Mucosa of rectum (tissue), 2 donors: ENCODE measurements around the gene GARIN6.

Experiments
- H3K27ac ChIP-seq, 2 donors: one replicate each; pipeline ENCODE4 v1.7.0; 2013; ENCODE audit warnings: inconsistent platforms in 2 of 2, low read depth in 2 of 2, low read length in 2 of 2
- H3K27me3 ChIP-seq, 2 donors: one replicate each; pipeline ENCODE4 v1.7.0; 2013; ENCODE audit warnings: low read length in 2 of 2; ENCODE audit not compliant: control insufficient read depth in 2 of 2, insufficient read depth in 2 of 2
- H3K36me3 ChIP-seq, 2 donors: one replicate each; pipeline ENCODE4 v1.7.0; 2013; ENCODE audit warnings: low read length in 2 of 2; ENCODE audit not compliant: control insufficient read depth in 2 of 2, insufficient read depth in 2 of 2
- H3K4me1 ChIP-seq, 2 donors: one replicate each; pipeline ENCODE4 v1.7.0; 2013; ENCODE audit warnings: low read length in 2 of 2, mild to moderate bottlenecking in 1 of 2; ENCODE audit not compliant: control insufficient read depth in 2 of 2, insufficient read depth in 2 of 2
- H3K4me3 ChIP-seq, 2 donors: one replicate each; pipeline ENCODE4 v1.7.0; 2013; ENCODE audit warnings: low read length in 2 of 2
- H3K9ac ChIP-seq, 2 donors: one replicate each; pipeline ENCODE4 v1.7.0; 2013; ENCODE audit warnings: low read length in 2 of 2, low read depth in 1 of 2, mild to moderate bottlenecking in 1 of 2
- H3K9me3 ChIP-seq, 2 donors: one replicate each; pipeline ENCODE4 v1.7.0; 2013; ENCODE audit warnings: low read length in 2 of 2; ENCODE audit not compliant: control insufficient read depth in 2 of 2
- donor health status: healthy.
- donor health status: Normal muscosa, but diverticular disease.

The GARIN6 gene

DNA sequence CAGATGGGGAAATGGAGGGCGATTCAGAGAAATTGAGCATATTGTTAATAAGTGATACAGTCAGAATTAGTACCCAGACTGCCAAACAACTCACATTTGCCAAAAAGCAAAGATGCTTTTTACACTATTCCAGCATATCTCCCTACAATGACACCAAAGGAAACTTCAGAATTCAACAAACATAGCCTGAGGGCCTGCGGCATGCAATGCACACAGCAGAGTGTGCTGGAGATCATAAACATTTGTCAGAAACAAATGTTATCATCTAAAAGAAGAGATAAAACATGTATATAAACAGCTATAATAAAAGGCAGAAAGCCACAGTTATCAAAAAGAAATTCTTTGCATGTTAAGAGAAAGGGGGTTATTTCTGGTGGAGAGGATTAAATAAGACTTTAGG lies 20.1 kb upstream of the GARIN6 start:
- no peaks in the 10 kb centered on the region for H3K4me1 ChIP-seq
- no peaks in the 10 kb centered on the region for H3K9me3 ChIP-seq
- H3K27me3 ChIP-seq: no peaks in the 10 kb centered on the region
- H3K4me3 ChIP-seq: no peak overlapping the region
- H3K9ac ChIP-seq: no peak overlapping the region
- H3K27ac ChIP-seq: no peak overlapping the region
- no peaks in the 10 kb centered on the region for H3K36me3 ChIP-seq

DNA sequence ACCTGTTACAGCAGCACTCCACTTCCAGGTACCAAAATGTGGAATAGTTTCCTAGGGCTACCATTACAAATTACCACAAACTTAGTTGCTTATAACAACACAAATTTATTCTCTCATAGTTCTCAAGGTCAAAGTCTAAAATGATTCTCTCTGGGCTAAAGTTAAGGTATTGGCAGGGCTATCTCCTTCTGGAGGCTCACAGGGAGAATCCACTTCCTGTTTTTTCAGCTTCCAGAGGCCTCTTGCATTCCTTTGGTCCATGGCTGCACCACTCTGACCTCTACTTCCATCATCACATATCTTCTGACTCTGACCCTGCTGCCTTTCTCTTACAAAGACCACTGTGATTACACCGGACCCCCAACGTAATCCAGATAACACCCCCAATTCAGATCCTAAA lies 2.9 kb upstream of the GARIN6 start:
- Histone ChIP-seq H3K9ac (no peak overlapping the region), H3K36me3 (no peaks in the 10 kb centered on the region), H3K27ac (no peak overlapping the region), H3K4me3 (no peak overlapping the region), H3K9me3 (no peaks in the 10 kb centered on the region), H3K4me1 (no peaks in the 10 kb centered on the region), H3K27me3 (no peaks in the 10 kb centered on the region)

DNA sequence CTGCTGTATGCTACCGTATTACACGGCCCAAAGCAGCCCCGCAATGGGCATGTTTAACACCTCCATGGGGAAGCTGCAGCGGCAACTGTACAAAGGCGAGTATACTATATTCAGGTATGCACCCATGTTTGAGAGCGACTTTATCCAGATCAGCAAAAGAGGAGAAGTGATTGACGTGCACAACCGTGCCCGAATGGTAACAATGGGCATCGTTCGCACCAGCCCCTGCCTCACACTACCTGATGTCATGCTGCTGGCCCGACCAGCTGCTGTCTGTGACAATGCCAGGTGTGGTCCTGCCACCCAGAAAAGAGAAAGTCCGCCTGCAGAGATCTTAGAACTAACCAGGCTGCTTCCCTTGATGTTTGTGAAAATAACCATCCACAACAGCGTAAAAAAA lies 630 bp downstream of the GARIN6 start:
- no peaks in the 10 kb centered on the region for H3K4me1 ChIP-seq
- H3K27me3 ChIP-seq: no peaks in the 10 kb centered on the region
- H3K27ac ChIP-seq: no peak overlapping the region
- H3K9me3 ChIP-seq: no peaks in the 10 kb centered on the region
- no peaks in the 10 kb centered on the region for H3K36me3 ChIP-seq
- no peak overlapping the region for H3K4me3 ChIP-seq
- no peak overlapping the region for H3K9ac ChIP-seq

DNA sequence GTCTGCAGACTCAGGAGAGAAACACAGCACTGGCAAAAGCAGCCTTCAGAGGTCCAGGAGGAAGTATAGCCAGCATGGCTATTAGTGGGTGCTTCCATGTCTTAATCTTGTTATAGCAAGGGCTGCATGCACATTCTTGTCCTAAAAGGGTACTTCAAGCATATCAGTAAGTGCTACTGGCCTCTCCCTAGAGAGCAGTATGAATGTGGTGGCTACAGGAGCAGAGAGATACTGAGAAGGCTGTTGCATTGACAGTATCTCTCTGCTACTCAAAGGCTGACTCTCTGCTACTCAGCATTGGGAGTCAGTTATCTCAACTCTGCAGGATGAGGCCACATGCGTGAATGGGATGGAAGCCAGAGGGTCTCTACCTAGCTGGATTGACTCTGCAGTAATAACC lies 2.0 kb downstream of the GARIN6 start:
- H3K9me3 ChIP-seq: no peaks in the 10 kb centered on the region
- H3K4me1 ChIP-seq: no peaks in the 10 kb centered on the region
- no peak overlapping the region for H3K27ac ChIP-seq
- H3K27me3 ChIP-seq: no peaks in the 10 kb centered on the region
- H3K9ac ChIP-seq: no peak overlapping the region
- no peak overlapping the region for H3K4me3 ChIP-seq
- no peaks in the 10 kb centered on the region for H3K36me3 ChIP-seq

DNA sequence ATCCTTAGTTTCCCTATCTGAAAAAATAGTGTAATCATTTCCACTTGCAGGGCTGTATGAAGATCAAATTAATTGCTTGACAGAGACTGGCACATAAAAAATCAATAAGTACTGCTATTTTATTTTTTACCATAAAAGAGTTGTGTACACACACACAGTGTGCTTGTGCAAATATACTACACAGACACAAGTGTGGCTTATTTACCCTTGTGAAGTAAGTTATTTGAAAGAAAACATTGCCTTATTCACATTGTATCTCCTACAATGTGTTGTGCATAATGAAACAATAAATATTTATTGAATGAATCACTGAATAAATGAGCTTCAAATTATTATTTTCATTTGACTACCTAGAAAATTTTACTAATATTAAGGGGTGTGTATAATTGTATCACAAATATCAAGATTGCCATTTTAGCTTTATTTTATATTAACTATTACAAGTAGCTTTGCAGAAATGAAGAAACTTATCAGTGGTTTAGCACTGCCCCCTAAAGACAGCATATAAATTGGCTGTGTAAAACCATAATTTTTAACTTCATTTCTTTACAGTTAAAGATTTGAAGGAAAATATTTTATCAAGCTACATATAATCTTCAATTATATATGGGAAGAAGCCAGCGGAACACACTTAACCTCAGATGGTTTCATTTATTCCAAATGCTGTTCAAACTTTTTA lies 11.3 kb downstream of the GARIN6 start:
- Histone ChIP-seq H3K27ac (no peak overlapping the region), H3K4me3 (no peak overlapping the region), H3K9ac (no peak overlapping the region), H3K4me1 (no peaks in the 10 kb centered on the region), H3K36me3 (no peaks in the 10 kb centered on the region), H3K9me3 (no peaks in the 10 kb centered on the region), H3K27me3 (no peaks in the 10 kb centered on the region)

DNA sequence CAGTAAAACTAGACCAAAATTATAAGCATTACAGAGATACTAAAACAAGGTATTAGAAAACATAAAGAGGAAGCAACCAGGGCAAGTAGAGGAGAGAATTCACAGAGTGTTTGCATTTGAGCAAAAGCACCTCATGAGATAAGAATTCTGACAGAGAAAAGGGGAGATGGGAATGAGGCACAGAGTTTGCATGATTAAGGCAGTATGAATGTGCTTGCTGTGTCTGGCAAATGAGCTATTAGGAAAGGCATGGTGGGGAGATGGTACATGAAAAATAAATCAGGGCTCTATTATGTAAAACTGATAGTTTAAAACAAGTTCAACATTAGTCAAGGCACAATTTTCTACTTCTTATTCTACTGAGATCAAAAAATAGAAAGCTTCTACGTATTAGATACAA lies 23.1 kb downstream of the GARIN6 start:
- H3K27ac ChIP-seq: no peak overlapping the region
- no peaks in the 10 kb centered on the region for H3K36me3 ChIP-seq
- H3K9me3 ChIP-seq: no peaks in the 10 kb centered on the region
- H3K27me3 ChIP-seq: no peaks in the 10 kb centered on the region
- H3K4me1 ChIP-seq: no peaks in the 10 kb centered on the region
- no peak overlapping the region for H3K9ac ChIP-seq
- H3K4me3 ChIP-seq: no peak overlapping the region

DNA sequence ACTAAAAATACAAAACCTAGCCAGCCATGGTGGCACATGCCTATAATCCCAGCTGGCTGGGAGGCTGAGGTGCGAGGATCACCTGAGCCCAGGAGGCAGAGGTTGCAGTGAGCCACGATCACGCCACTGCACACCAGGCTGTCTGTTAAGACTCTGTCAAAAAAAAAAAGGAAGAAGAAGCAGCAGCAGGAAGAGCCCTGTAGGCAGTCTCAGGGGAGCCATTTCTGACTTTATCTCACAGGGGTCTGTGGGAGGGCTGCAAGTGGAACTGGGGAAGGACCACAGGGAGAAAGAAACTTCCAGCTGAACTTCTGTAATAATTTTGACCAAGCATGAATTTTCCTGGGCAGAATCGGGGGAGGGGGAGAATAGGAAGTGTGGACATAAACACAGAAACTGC lies 32.7 kb downstream of the GARIN6 start:
- no peaks in the 10 kb centered on the region for H3K4me1 ChIP-seq
- H3K36me3 ChIP-seq: no peaks in the 10 kb centered on the region
- no peak overlapping the region for H3K4me3 ChIP-seq
- no peaks in the 10 kb centered on the region for H3K9me3 ChIP-seq
- no peak overlapping the region for H3K27ac ChIP-seq
- no peaks in the 10 kb centered on the region for H3K27me3 ChIP-seq
- H3K9ac ChIP-seq: no peak overlapping the region

DNA sequence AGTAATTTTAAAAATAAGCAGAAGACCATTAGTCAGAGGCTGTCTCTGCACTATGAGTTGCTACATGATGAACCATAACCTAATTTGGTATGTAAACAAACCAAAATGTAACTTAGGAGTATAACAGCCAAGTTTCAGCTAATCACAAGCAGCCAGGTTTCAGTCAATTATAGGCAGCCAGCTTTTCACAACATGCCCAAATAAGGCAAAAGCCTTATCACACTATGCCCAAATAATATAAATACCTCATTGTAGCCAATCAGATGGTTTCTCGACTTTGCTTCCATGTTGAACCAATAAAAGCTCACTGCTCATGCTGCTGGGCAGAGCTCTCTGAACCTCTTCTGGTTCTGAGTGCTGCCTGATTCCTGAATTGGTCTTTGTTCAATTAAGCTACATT lies 38.6 kb downstream of the GARIN6 start:
- no peaks in the 10 kb centered on the region for H3K4me1 ChIP-seq
- H3K9ac ChIP-seq: no peak overlapping the region
- no peaks in the 10 kb centered on the region for H3K9me3 ChIP-seq
- H3K27ac ChIP-seq: no peak overlapping the region
- H3K36me3 ChIP-seq: no peaks in the 10 kb centered on the region
- no peaks in the 10 kb centered on the region for H3K27me3 ChIP-seq
- H3K4me3 ChIP-seq: no peak overlapping the region

DNA sequence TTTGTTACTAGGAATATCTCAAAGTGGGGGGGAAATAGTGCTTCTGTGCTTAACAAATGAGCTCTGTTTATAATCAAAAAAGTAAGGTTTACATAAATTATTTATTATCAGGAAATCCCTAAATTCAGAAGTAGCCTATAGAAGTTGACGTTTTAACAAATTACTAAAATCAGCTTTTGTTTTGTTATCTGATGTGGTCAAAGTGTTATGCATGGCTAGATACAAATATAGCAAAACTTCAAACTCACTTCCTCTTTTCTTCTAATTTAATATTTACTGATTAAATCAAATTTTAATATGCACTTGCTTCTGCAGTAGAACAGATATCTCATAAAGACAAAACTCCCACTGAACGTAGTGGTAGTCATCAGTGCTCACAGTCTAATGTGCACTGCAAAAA lies 47.5 kb downstream of the GARIN6 start:
- Histone ChIP-seq H3K27ac (no peak overlapping the region), H3K4me1 (no peaks in the 10 kb centered on the region), H3K27me3 (no peaks in the 10 kb centered on the region), H3K4me3 (no peak overlapping the region), H3K36me3 (no peaks in the 10 kb centered on the region), H3K9ac (no peak overlapping the region), H3K9me3 (no peaks in the 10 kb centered on the region)
